ENCODE measurements around the gene CPNE5. TPM values are rescaled to one million over a fixed set of nuclear protein-coding genes. Genes with fewer than 3 reads are reported as not detected.
A peak's percentile ranks its signal among the peaks of the same experiment; 100 is the strongest.

Gene CPNE5
- total and polyA plus RNA-seq, 9 of the 15 experiments (the other 6 are each of a cell fraction or from before 2014, with no cell fraction given): 0.14 to 1.0 (median 0.46) TPM; not detected in 2

GRCh38 chr6:36759148-36759759 lies 80.0 kb downstream of the CPNE5 start (continued):
- TF ChIP-seq PHF8 (IDR thresholded peaks at IDR 0.05; ENCODE audit: borderline replicate concordance, low read length) (no peak), CTCF (IDR thresholded peaks at IDR 0.05 in 2 of 3, conservative IDR thresholded peaks at IDR 0.05 in 1 of 3; ENCODE audit: insufficient read depth in 2 of 3, low read depth in 1 of 3, low read length in 3 of 3) (peak; percentile 97 to 99 (median 98)), RB1 (IDR thresholded peaks at IDR 0.05; ENCODE audit: low read depth) (peak; percentile 60; the same call in 1 of the 2 replicates), HSF4 (CRISPR knock-in tag; IDR thresholded peaks at IDR 0.05; ENCODE audit: borderline replicate concordance) (no peak)
- TF ChIP-seq, protein P1, sequence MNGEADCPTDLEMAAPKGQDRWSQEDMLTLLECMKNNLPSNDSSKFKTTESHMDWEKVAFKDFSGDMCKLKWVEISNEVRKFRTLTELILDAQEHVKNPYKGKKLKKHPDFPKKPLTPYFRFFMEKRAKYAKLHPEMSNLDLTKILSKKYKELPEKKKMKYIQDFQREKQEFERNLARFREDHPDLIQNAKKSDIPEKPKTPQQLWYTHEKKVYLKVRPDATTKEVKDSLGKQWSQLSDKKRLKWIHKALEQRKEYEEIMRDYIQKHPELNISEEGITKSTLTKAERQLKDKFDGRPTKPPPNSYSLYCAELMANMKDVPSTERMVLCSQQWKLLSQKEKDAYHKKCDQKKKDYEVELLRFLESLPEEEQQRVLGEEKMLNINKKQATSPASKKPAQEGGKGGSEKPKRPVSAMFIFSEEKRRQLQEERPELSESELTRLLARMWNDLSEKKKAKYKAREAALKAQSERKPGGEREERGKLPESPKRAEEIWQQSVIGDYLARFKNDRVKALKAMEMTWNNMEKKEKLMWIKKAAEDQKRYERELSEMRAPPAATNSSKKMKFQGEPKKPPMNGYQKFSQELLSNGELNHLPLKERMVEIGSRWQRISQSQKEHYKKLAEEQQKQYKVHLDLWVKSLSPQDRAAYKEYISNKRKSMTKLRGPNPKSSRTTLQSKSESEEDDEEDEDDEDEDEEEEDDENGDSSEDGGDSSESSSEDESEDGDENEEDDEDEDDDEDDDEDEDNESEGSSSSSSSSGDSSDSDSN (IDR thresholded peaks at IDR 0.05; ENCODE audit: borderline replicate concordance in 1 of 2, low read depth in 2 of 2, low read length in 2 of 2): 0 out of 4 replicates have a peak, but pooled peaks of 1 of the 2 experiments have one; percentile 22
